A673 (cell line): ENCODE results near the gene TOE1. TPM values are rescaled to one million over a fixed set of nuclear protein-coding genes. Genes with fewer than 3 reads are reported as not detected.

Experiments
- BruUV-seq: library from RNA; stranded (reverse); fragments of 400-500 nt; replicated peaks from 2 replicates; lab custom pipeline; 2021; lab: Mats Ljungman, UMichigan
- CTCF ChIA-PET: fragments of 300-600 bp; sonication (Branson Sonifier 250); formaldehyde crosslinking; loops from one replicate; lab custom pipeline; 2022; ENCODE audit warnings: antibody characterized with exemption; lab: Charles Lee
- POLR2A ChIA-PET: fragments of 300-600 bp; sonication (Branson Sonifier 250); formaldehyde crosslinking; loops from one replicate; lab custom pipeline; 2022; ENCODE audit warnings: antibody characterized with exemption; ENCODE audit not compliant: low non-redundant PET; lab: Charles Lee
- DNase-seq: peaks from one replicate; pipeline ENCODE4 v3.0.0-alpha.2; 2015; ENCODE audit warnings: low spot score
- H3K27ac ChIP-seq: fragments of 200-600 bp; sonication (generic); 2 replicates; pipeline ENCODE4 v1.5.1; 2016; ENCODE audit warnings: mixed run types, low read depth, mild to moderate bottlenecking, mixed read lengths, antibody characterized with exemption, low read length; ENCODE audit not compliant: poor library complexity, severe bottlenecking
- H3K27me3 ChIP-seq: fragments of 200-600 bp; sonication (generic); replicated peaks from 2 replicates; pipeline ENCODE4 v1.6.1; 2017; ENCODE audit warnings: mixed run types, low read depth, mild to moderate bottlenecking, mixed read lengths, antibody characterized with exemption, low read length; ENCODE audit not compliant: insufficient read depth, poor library complexity
- H3K36me3 ChIP-seq: fragments of 200-600 bp; sonication (generic); 2 replicates; pipeline ENCODE4 v1.6.1; 2016; ENCODE audit warnings: mixed run types, mild to moderate bottlenecking, mixed read lengths, antibody characterized with exemption, low read length; ENCODE audit not compliant: insufficient read depth, poor library complexity, severe bottlenecking
- H3K4me1 ChIP-seq: fragments of 200-600 bp; sonication (generic); 2 replicates; pipeline ENCODE4 v1.6.1; 2017; ENCODE audit warnings: mixed run types, mild to moderate bottlenecking, mixed read lengths, antibody characterized with exemption, low read length; ENCODE audit not compliant: insufficient read depth, poor library complexity, severe bottlenecking
- H3K4me3 ChIP-seq: fragments of 200-600 bp; sonication (generic); 2 replicates; pipeline ENCODE4 v1.5.1; 2016; ENCODE audit warnings: low read depth, mixed run types, mild to moderate bottlenecking, mixed read lengths, low read length; ENCODE audit not compliant: poor library complexity, severe bottlenecking
- H3K9me3 ChIP-seq: fragments of 200-600 bp; sonication (generic); 2 replicates; pipeline ENCODE4 v1.6.1; 2016; ENCODE audit warnings: mixed run types, low read depth, mild to moderate bottlenecking, mixed read lengths, antibody characterized with exemption, low read length; ENCODE audit not compliant: poor library complexity, severe bottlenecking
- EZH2 ChIP-seq: fragments of 200-600 bp; sonication (generic); IDR thresholded peaks from 2 replicates; pipeline ENCODE4 v1.6.1; 2017; ENCODE audit warnings: borderline replicate concordance, low read depth, mild to moderate bottlenecking, mixed read lengths, antibody characterized with exemption, low read length; ENCODE audit not compliant: poor library complexity, severe bottlenecking
- intact Hi-C: fragments of 100-400 bp; cut with micrococcal nuclease; formaldehyde crosslinking; loops from one replicate; pipeline ENCODE4 v1.10.0; 2022; ENCODE audit not compliant: unreplicated experiment
- total RNA-seq: library from RNA; stranded (reverse); gene quantifications from 2 replicates; pipeline ENCODE4 v1.2.3, GENCODE V29; 2021
- TF ChIP-seq, protein P1 (sequence below): fragments of 300-800, 200-600 bp; sonication (generic); conservative IDR thresholded peaks from 2 replicates; pipeline ENCODE4 v1.5.1; 2017; ENCODE audit warnings: low read depth, mild to moderate bottlenecking, antibody characterized with exemption, low read length, moderate library complexity, mixed read lengths

TOE1 gene
- total RNA-seq, 1 experiment from 2014 or later: 20.6 TPM

DNA sequence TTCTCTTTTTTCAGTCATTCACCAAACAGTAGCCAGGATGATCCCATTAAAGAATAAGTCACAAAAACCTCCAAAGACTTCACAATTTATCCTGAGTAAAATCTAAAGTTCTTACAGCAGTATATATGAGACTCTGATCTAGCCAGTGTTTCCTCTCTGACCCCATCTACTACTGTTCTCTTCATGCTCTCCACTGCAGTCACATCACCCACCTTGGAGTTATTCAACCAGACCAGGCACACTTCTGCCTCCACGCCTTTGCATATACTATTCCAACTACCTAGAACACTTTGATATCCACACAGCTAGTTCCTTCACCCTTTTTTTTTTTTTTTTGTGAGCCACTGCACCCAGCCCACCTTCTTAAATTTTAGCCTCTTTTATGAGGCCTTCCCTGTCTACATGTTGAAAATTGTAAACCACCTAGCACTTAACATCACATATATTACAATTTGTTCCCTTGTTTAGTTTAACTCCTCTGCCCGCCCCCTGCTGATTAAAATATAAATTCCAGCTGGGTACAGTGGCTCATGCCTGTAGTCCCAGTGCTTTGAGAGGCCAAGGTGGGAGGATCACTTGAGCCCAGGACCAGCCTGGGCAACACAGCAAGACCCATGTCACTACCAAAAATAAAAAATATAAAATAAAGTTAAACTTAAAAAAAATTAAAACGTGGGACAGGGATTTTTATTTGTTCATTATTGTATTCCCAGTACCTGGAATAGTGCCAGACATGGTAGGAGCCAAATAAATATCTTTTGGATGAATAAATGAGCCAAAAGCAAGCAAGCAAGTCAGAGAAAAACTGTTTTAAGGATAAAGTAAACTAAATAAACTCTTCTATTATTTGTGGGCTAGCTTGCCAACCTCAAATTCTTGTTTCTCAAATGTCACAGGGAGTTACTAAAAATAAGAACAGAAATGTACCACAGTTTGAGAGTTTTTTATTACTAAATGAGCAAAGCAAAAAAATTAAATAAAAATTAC, 35.4 kb downstream of the TOE1 start:
- ChIA-PET POLR2A (interaction anchor here (0.7 kb wide), 1 partner anchor 98 kb away, joined by 4 read pairs; no protein-coding TSS in a partner anchor), CTCF (no interaction called here)
- H3K4me3 ChIP-seq: no peak overlapping the region
- no peaks in the 10 kb centered on the region for H3K9me3 ChIP-seq
- peak; percentile 11 for DNase-seq
- intact Hi-C loops: no loop called here
- peaks cover 5% of the 10 kb centered on the region for H3K4me1 ChIP-seq
- H3K27ac ChIP-seq: no peak overlapping the region
- no peaks in the 10 kb centered on the region for H3K36me3 ChIP-seq
- TF ChIP-seq, protein P1, sequence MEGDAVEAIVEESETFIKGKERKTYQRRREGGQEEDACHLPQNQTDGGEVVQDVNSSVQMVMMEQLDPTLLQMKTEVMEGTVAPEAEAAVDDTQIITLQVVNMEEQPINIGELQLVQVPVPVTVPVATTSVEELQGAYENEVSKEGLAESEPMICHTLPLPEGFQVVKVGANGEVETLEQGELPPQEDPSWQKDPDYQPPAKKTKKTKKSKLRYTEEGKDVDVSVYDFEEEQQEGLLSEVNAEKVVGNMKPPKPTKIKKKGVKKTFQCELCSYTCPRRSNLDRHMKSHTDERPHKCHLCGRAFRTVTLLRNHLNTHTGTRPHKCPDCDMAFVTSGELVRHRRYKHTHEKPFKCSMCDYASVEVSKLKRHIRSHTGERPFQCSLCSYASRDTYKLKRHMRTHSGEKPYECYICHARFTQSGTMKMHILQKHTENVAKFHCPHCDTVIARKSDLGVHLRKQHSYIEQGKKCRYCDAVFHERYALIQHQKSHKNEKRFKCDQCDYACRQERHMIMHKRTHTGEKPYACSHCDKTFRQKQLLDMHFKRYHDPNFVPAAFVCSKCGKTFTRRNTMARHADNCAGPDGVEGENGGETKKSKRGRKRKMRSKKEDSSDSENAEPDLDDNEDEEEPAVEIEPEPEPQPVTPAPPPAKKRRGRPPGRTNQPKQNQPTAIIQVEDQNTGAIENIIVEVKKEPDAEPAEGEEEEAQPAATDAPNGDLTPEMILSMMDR: no peak
- no peak for TF ChIP-seq EZH2
- H3K27me3 ChIP-seq: no peaks in the 10 kb centered on the region
- no TSS peak for BruUV-seq

DNA sequence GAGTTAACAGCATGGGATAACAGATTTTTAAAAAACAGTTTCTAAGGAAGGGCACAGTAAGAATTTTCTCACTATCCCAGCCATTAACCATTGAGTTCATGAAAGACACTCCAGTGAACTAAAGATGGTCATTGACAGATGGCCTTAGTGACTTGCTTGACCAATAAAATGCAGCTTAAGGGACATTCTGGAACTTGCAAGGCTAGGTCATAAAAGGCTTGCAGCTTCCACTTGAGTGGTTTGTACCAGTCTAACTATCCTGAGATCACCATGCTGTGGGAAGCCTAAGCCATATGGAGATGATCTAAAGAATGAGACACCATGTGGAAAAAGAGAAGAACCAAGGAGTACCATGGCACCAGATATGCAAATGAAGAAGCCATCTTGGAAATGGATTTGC, 38.2 kb downstream of the TOE1 start:
- TF ChIP-seq, protein P1: no peak
- no peak for TF ChIP-seq EZH2
- Histone ChIP-seq H3K27ac (no peak overlapping the region), H3K36me3 (no peaks in the 10 kb centered on the region), H3K9me3 (no peaks in the 10 kb centered on the region), H3K27me3 (no peaks in the 10 kb centered on the region), H3K4me1 (peaks cover 5% of the 10 kb centered on the region), H3K4me3 (no peak overlapping the region)
- DNase-seq: no peak
- no TSS peak for BruUV-seq
- ChIA-PET CTCF (interaction anchor here (0.5 kb wide), 1 partner anchor 75 kb away, joined by 3 read pairs; no protein-coding TSS in a partner anchor), POLR2A (no interaction called here)
- intact Hi-C loops: no loop called here

DNA sequence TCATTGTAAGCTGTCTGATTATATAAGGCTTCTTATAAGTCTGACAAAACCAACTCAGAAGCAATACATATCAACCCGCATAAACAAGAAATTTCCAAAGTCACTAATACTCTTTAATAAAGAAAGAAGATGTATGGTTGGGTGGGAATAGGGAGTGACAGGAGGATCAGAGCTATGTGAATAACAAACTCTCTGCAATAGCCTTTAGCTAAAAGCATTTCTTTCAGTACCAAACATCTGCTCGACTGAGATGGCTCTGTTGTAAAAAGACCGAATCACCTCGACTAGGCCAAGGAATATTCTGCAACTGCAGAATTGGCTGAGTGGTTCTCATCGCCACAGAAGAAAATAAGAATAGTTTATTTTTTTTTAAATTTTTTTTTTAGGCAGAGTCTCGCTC, 39.6 kb downstream of the TOE1 start:
- Histone ChIP-seq H3K4me1 (peaks cover 5% of the 10 kb centered on the region), H3K36me3 (no peaks in the 10 kb centered on the region), H3K9me3 (no peaks in the 10 kb centered on the region), H3K27me3 (no peaks in the 10 kb centered on the region), H3K27ac (no peak overlapping the region), H3K4me3 (no peak overlapping the region)
- ChIA-PET CTCF (no interaction called here), POLR2A (no interaction called here)
- no peak for DNase-seq
- intact Hi-C loops: no loop called here
- no peak for TF ChIP-seq EZH2
- TF ChIP-seq, protein P1: no peak
- BruUV-seq: no TSS peak
